Endothelial cell of umbilical vein (primary cell): Measurements from ENCODE around the gene ARSK. TPM values are rescaled to one million over a fixed set of nuclear protein-coding genes. Genes with fewer than 3 reads are reported as not detected.

Experiments
- Bru-seq: library from RNA; stranded (reverse); fragments of 400-500 nt; gene quantifications from one replicate; lab custom pipeline; 2021; lab: Mats Ljungman, UMichigan
- BruChase-seq, 2 experiments: library from RNA; stranded (reverse); fragments of 400-500 nt; gene quantifications; one replicate each; lab custom pipeline; 2021; lab: Mats Ljungman, UMichigan
- BruUV-seq: library from RNA; stranded (reverse); fragments of 400-500 nt; replicated peaks from 2 replicates; lab custom pipeline; 2021; lab: Mats Ljungman, UMichigan
- CTCF ChIA-PET: fragments of 300-600, 350-600 bp; sonication (Branson Sonifier 250); formaldehyde crosslinking; loops from one replicate; lab custom pipeline; 2021; ENCODE audit warnings: antibody characterized with exemption, inconsistent platforms; lab: Charles Lee
- POLR2A ChIA-PET: fragments of 300-600, 350-600 bp; sonication (Branson Sonifier 250); formaldehyde crosslinking; loops from one replicate; lab custom pipeline; 2021; ENCODE audit warnings: antibody characterized with exemption, inconsistent platforms; lab: Charles Lee
- DNase-seq: peaks from one replicate; pipeline ENCODE4 v3.0.0-alpha.2; 2011; ENCODE audit warnings: low read depth, low spot score
- FAIRE-seq: peaks from 2 replicates; lab custom pipeline; 2011; peaks lifted over from hg19 to GRCh38; lab: Jason Lieb, UNC
- H2AFZ ChIP-seq: 2 replicates; pipeline ENCODE4 v1.6.0; 2012; ENCODE audit warnings: low read depth, low read length, control low read depth, inconsistent platforms
- H3K27ac ChIP-seq: 2 replicates; pipeline ENCODE4 v1.5.1; 2011; ENCODE audit warnings: low read depth, mild to moderate bottlenecking, control low read depth, low read length, moderate library complexity; ENCODE audit not compliant: insufficient read depth
- H3K27me3 ChIP-seq, 2 experiments: 2 replicates each; pipeline versions ENCODE4 v1.6.0 to v1.6.1; 2011; ENCODE audit warnings: low read length in 2 of 2, mixed read lengths in 1 of 2; ENCODE audit not compliant: control insufficient read depth in 2 of 2, insufficient read depth in 2 of 2
- H3K36me3 ChIP-seq, 2 experiments: 2 replicates in 1 of 2; 3 replicates in 1 of 2; pipeline ENCODE4 v1.5.1; 2011; ENCODE audit warnings: low read length in 2 of 2, mild to moderate bottlenecking in 1 of 2, moderate library complexity in 1 of 2; ENCODE audit not compliant: control insufficient read depth in 2 of 2, insufficient read depth in 2 of 2; ENCODE audit errors: extremely low read depth in 1 of 2
- H3K4me1 ChIP-seq: 3 replicates; pipeline ENCODE4 v1.5.1; 2011; ENCODE audit warnings: mild to moderate bottlenecking, low read length; ENCODE audit not compliant: control insufficient read depth, insufficient read depth; ENCODE audit errors: extremely low read depth
- H3K4me2 ChIP-seq: 2 replicates; pipeline ENCODE4 v1.6.1; 2011; ENCODE audit warnings: low read length, control low read depth, mixed read lengths; ENCODE audit not compliant: insufficient read depth
- H3K4me3 ChIP-seq, 3 experiments: fragments of 200-600 bp in 1 of 3; sonication (generic), shearing (Covaris generic) in 1 of 3; replicated peaks in 1 of 3; 2 replicates each; pipeline ENCODE4 v1.5.1; 2011 to 2016; ENCODE audit warnings: control low read depth in 3 of 3, low read length in 3 of 3, mild to moderate bottlenecking in 2 of 3, inconsistent platforms in 1 of 3, low read depth in 1 of 3, moderate library complexity in 1 of 3; ENCODE audit not compliant: insufficient read depth in 1 of 3
- H3K79me2 ChIP-seq: 2 replicates; pipeline ENCODE4 v1.6.0; 2012; ENCODE audit warnings: low read length, inconsistent platforms; ENCODE audit not compliant: control insufficient read depth, insufficient read depth
- H3K9ac ChIP-seq: replicated peaks from 2 replicates; pipeline ENCODE3; 2011; ENCODE audit warnings: low read length, control low read depth; ENCODE audit not compliant: insufficient read depth; ENCODE audit errors: extremely low read depth
- H3K9me1 ChIP-seq: replicated peaks from 3 replicates; pipeline ENCODE4 v1.6.0; 2011; ENCODE audit warnings: mild to moderate bottlenecking, low read length; ENCODE audit not compliant: control insufficient read depth, insufficient read depth; ENCODE audit errors: extremely low read depth
- H3K9me3 ChIP-seq: replicated peaks from 2 replicates; pipeline ENCODE4 v1.5.1; 2012; ENCODE audit warnings: low read length, inconsistent platforms; ENCODE audit not compliant: control insufficient read depth, insufficient read depth
- H4K20me1 ChIP-seq: replicated peaks from 2 replicates; pipeline ENCODE3; 2011; ENCODE audit warnings: mild to moderate bottlenecking, low read length; ENCODE audit not compliant: control insufficient read depth, insufficient read depth; ENCODE audit errors: extremely low read depth
- MYC ChIP-seq: IDR thresholded peaks from one replicate; pipeline ENCODE4 v1.6.1; 2011; ENCODE audit warnings: mild to moderate bottlenecking, low read depth, low read length
- POLR2A ChIP-seq: IDR thresholded peaks from 2 replicates; pipeline ENCODE4 v1.6.1; 2012; ENCODE audit warnings: low read depth, mild to moderate bottlenecking, control low read depth, low read length
- dilution Hi-C: fragments of 300-500 bp; cut with MboI; formaldehyde crosslinking; loops from one replicate; pipeline ENCODE4 v1.15.0; 2019; ENCODE audit warnings: low sequenced_read_pairs; ENCODE audit not compliant: extremely low pct_ligation_motif_present
- intact Hi-C: fragments of 100-400 bp; cut with micrococcal nuclease; formaldehyde crosslinking; loops from one replicate; pipeline ENCODE4 v1.10.0; 2022
- long read RNA-seq: library from polyadenylated mRNA; stranded (forward); transcript quantifications from one replicate; pipeline ENCODE4 v2.0.0, GENCODE V29; 2021
- polyA minus RNA-seq, 3 experiments: library from RNA; depleted of rRNA, polyadenylated mRNA; stranded (reverse); fragments of >200 nt; gene quantifications; 1 replicate in 1 of 3; 2 replicates in 2 of 3; pipeline ENCODE4 v1.2.3, GENCODE V29; 2011
- polyA plus RNA-seq, 4 experiments: library from polyadenylated mRNA; depleted of rRNA in 3 of 4; stranded (reverse) in 3 of 4; unstranded in 1 of 4; fragments of >200 nt; gene quantifications; 2 replicates each; pipeline versions ENCODE4 v1.2.1 to v1.2.3, GENCODE V29; 2011 to 2012; ENCODE audit warnings: missing spikeins in 1 of 4
- total RNA-seq: library from RNA; stranded (reverse); gene quantifications from 2 replicates; pipeline ENCODE4 v1.2.3, GENCODE V29; 2021
- TF ChIP-seq, protein P1 (sequence below): IDR thresholded peaks from 2 replicates; pipeline ENCODE4 v1.6.1; 2011; ENCODE audit not compliant: insufficient read depth, insufficient read length
- TF ChIP-seq, protein P2 (sequence below), 2 donors: IDR thresholded peaks; 1 replicate in 1 of 2; 2 replicates in 1 of 2; pipeline ENCODE4 v1.5.1; 2011; ENCODE audit warnings: low read length in 2 of 2, mild to moderate bottlenecking in 2 of 2, moderate library complexity in 2 of 2, control low read depth in 1 of 2, inconsistent platforms in 1 of 2, low read depth in 1 of 2; ENCODE audit not compliant: insufficient read depth in 1 of 2; ENCODE audit errors: extremely low read depth in 1 of 2

The ARSK gene, protein sequence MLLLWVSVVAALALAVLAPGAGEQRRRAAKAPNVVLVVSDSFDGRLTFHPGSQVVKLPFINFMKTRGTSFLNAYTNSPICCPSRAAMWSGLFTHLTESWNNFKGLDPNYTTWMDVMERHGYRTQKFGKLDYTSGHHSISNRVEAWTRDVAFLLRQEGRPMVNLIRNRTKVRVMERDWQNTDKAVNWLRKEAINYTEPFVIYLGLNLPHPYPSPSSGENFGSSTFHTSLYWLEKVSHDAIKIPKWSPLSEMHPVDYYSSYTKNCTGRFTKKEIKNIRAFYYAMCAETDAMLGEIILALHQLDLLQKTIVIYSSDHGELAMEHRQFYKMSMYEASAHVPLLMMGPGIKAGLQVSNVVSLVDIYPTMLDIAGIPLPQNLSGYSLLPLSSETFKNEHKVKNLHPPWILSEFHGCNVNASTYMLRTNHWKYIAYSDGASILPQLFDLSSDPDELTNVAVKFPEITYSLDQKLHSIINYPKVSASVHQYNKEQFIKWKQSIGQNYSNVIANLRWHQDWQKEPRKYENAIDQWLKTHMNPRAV
- 4.9 and 5.3 TPM in 2 replicates for total RNA-seq
- 2.8 and 3.7 TPM in 2 replicates for polyA plus RNA-seq
- polyA plus RNA-seq (2011; cell fraction: cytosol; rRNA removed): 3.8 and 4.0 TPM in 2 replicates
- polyA plus RNA-seq (2011; cell fraction: nucleus; rRNA removed): 3.0 and 3.9 TPM in 2 replicates
- polyA plus RNA-seq (2012): 4.5 and 7.5 TPM in 2 replicates
- 2.8 and 3.2 TPM in 2 replicates for polyA minus RNA-seq
- 4.0 TPM for polyA minus RNA-seq (2011; cell fraction: cytosol; rRNA and poly(A)+ RNA removed)
- polyA minus RNA-seq (2011; cell fraction: nucleus; rRNA and poly(A)+ RNA removed): 3.4 and 4.7 TPM in 2 replicates
- Bru-seq, nascent RNA: percentile 53 among the genes with signal in this experiment
- percentile 56 among the genes with signal in this experiment for BruChase-seq, experiment 1, labeled RNA remaining after a 6-hour chase
- BruChase-seq, experiment 2, labeled RNA remaining after a 2-hour chase: percentile 48 among the genes with signal in this experiment
- long read RNA-seq, transcript ARSK-201 (8 exons, 3,354 nt): major isoform, 7 of 15 reads
- long read RNA-seq, transcript ARSK-202 (2 exons, 1,088 nt): minor isoform, 6 of 15 reads
- long read RNA-seq, partial matches to known transcripts: 1 of 15 reads
- long read RNA-seq, other reads (novel, unspliced or antisense): 0 of 15 reads

- no peaks in the 10 kb centered on the region for H4K20me1 ChIP-seq
- ChIA-PET CTCF (interaction anchor here (0.6 to 1.1 kb wide), 10 partner anchors 10 to 289 kb away, joined by 3 to 5 read pairs (median 4); partner anchors contain the start of gene RFESD), POLR2A (interaction anchor here (0.6 kb wide), 2 partner anchors 11 to 532 kb away, joined by 3 read pairs; no protein-coding TSS in a partner anchor)
- TSS peak; percentile 56 for BruUV-seq
- H3K9me1 ChIP-seq: no peaks in the 10 kb centered on the region
- H3K9me3 ChIP-seq: no peaks in the 10 kb centered on the region
- H3K4me2 ChIP-seq: peak within 1 kb of the TSS; percentile 93
- DNase-seq (peak; percentile 99), FAIRE-seq (peak; percentile 100)
- H2AFZ ChIP-seq: peak within 1 kb of the TSS; percentile 87
- TF ChIP-seq, protein P1, sequence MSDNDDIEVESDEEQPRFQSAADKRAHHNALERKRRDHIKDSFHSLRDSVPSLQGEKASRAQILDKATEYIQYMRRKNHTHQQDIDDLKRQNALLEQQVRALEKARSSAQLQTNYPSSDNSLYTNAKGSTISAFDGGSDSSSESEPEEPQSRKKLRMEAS: peak; percentile 92
- TF ChIP-seq, protein P2, sequence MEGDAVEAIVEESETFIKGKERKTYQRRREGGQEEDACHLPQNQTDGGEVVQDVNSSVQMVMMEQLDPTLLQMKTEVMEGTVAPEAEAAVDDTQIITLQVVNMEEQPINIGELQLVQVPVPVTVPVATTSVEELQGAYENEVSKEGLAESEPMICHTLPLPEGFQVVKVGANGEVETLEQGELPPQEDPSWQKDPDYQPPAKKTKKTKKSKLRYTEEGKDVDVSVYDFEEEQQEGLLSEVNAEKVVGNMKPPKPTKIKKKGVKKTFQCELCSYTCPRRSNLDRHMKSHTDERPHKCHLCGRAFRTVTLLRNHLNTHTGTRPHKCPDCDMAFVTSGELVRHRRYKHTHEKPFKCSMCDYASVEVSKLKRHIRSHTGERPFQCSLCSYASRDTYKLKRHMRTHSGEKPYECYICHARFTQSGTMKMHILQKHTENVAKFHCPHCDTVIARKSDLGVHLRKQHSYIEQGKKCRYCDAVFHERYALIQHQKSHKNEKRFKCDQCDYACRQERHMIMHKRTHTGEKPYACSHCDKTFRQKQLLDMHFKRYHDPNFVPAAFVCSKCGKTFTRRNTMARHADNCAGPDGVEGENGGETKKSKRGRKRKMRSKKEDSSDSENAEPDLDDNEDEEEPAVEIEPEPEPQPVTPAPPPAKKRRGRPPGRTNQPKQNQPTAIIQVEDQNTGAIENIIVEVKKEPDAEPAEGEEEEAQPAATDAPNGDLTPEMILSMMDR (IDR thresholded peaks at IDR 0.05; ENCODE audit: extremely low read depth in 1 of 2, insufficient read depth in 1 of 2, low read depth in 1 of 2, low read length in 2 of 2): peak; percentile 10 to 45
- TF ChIP-seq MYC (no peak), POLR2A (peak; percentile 64)
- intact Hi-C loops: loop anchor here (1.0 to 5.0 kb wide), 4 partner anchors 65 to 528 kb away; partner anchors contain the start of genes GPR150 and RHOBTB3
- peak within 1 kb of the TSS; percentile 69 for H3K9ac ChIP-seq
- H3K36me3 ChIP-seq: peaks cover 0 to 3% of the 10 kb centered on the region in 2 experiments
- H3K27ac ChIP-seq: peak within 1 kb of the TSS; percentile 31
- peak within 1 kb of the TSS; percentile 57 to 90 (median 86) for H3K4me3 ChIP-seq
- H3K79me2 ChIP-seq: peaks cover 46% of the 10 kb centered on the region
- peaks cover 15% of the 10 kb centered on the region for H3K4me1 ChIP-seq
- dilution Hi-C loops: no loop called here
- no peaks in the 10 kb centered on the region for H3K27me3 ChIP-seq
Measured at GRCh38 chr5:95554647-95555548, at the start of gene ARSK, which contains the start of gene SKIC3. TSS of gene ARSK (plus strand) at chr5:95555101. CDS start at chr5:95555279, 178 bp downstream. TSS of gene SKIC3 (minus strand) at chr5:95554977. CDS start at chr5:95547150, 7,827 bp downstream.
